DMS79 treated with DMSO at 0.1 percent for 48 hours (cell line): ENCODE results near the gene GNAZ.
A peak's percentile ranks its signal among the peaks of the same experiment; 100 is the strongest.

Experiments used
- DNase-seq: peaks from one replicate; lab custom pipeline; 2025; lab: John Stamatoyannopoulos, UW

The GNAZ gene

DNA sequence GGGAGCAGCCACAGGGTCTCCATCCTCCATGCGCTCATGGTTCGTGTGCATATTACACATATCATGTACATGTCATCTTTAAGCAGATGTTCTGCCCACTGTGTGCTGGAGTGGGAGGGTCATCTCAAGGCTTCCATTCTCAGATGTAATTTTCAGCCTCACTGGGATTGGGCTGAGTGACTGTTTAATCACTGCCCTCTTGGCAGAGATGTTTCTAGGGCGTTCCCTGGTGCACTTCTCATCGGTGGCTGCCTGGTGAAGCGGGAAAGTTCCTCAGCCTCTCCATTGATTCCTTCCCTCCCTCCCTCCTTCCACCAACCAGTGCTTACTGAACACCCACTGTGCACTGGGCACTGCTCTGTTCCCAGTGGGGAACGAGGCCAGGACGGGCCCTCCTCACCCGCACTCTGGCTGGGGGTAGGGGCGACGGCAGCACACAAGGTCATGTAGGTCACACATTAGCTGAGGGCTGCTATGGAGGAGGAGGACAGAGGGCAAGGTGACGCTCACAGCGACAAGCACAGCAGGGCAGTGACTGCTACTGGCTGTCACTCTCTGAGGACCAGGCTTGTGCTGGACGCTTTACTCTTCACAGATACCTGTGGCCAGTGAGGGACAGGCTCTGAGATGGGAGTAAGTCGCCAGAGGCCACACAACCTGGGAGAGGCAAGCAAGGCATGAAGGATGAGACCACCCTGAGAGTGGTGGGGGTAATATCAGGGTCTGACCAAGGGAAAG is 22.9 kb downstream of the GNAZ start:
- DNase-seq, result no peak

GRCh38 chr22:23094260-23094659 is 23.9 kb downstream of the GNAZ start:
- DNase-seq, result no peak

GRCh38 chr22:23094695-23095681 is 24.7 kb downstream of the GNAZ start:
- DNase-seq, result peak; percentile 4

DNA sequence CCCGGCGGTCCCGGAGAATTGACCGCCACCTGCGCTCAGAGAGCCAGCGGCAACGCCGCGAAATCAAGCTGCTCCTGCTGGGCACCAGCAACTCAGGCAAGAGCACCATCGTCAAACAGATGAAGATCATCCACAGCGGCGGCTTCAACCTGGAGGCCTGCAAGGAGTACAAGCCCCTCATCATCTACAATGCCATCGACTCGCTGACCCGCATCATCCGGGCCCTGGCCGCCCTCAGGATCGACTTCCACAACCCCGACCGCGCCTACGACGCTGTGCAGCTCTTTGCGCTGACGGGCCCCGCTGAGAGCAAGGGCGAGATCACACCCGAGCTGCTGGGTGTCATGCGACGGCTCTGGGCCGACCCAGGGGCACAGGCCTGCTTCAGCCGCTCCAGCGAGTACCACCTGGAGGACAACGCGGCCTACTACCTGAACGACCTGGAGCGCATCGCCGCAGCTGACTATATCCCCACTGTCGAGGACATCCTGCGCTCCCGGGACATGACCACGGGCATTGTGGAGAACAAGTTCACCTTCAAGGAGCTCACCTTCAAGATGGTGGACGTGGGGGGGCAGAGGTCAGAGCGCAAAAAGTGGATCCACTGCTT is 25.5 kb downstream of the GNAZ start:
- no peak for DNase-seq

GRCh38 chr22:23097412-23098229 is 27.3 kb downstream of the GNAZ start:
- DNase-seq, result no peak

- DNase-seq, result no peak
Measured at GRCh38 chr22:23098230-23098705, 27.9 kb downstream of the GNAZ start.

- no peak for DNase-seq
Measured at GRCh38 chr22:23098718-23099530, 28.6 kb downstream of the GNAZ start.

GRCh38 chr22:23099531-23099804 is 29.1 kb downstream of the GNAZ start:
- no peak for DNase-seq

DNA sequence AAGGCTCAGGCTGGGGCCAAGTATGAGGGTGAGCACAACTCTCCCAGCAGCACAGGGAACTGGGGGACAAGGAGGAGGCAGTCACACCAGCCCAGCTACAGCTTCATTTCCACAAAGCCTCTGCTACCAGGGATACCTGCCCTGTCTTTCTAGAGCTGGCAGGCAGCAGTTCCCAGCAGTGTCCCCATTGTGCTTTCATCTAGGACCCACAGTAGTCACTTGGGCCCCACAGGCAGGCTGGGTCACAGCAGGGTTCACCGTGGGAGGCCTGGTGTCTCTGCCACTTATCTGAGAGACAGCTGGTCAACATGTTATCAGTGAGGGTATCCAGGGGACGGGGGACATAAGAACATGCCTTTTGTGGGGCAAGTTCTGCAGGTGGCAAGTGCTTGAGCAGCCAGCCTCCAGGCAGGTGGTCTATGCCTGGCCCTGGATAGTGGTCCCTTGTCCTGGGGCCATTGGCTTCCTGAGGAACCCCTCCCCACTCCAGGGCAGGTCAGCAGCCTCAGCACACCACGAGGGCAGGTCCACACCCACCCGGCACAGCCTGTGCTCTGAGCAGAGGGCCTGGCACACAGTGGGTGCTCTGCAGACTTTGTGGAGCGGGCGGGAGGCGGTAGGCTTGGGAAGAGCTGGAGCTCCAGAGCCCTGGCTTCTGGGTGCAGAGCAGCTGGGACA is 29.9 kb downstream of the GNAZ start:
- no peak for DNase-seq

DNA sequence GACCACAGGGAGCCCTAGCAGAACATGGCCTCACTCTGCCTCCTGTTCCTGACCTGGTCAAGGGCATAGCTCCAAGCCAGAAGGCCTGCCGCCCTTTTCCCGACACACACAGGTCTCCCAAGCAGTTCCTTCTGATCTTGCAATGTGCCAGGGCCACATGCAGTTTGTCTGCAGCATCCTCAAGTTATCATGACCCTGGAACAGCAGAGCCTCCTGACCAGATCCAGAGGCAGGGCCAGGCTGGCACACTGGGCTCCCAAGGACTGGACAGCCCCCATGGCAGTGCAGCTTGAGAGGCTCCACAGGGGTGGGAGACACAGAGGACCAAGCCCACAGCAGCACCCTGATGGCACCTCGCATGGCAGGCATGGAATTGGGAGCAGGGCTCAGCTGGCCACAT is 31.2 kb downstream of the GNAZ start:
- no peak for DNase-seq

- no peak for DNase-seq
Measured at GRCh38 chr22:23102002-23102655, 31.8 kb downstream of the GNAZ start.

GRCh38 chr22:23102776-23103175 is 32.5 kb downstream of the GNAZ start:
- DNase-seq, result no peak

DNA sequence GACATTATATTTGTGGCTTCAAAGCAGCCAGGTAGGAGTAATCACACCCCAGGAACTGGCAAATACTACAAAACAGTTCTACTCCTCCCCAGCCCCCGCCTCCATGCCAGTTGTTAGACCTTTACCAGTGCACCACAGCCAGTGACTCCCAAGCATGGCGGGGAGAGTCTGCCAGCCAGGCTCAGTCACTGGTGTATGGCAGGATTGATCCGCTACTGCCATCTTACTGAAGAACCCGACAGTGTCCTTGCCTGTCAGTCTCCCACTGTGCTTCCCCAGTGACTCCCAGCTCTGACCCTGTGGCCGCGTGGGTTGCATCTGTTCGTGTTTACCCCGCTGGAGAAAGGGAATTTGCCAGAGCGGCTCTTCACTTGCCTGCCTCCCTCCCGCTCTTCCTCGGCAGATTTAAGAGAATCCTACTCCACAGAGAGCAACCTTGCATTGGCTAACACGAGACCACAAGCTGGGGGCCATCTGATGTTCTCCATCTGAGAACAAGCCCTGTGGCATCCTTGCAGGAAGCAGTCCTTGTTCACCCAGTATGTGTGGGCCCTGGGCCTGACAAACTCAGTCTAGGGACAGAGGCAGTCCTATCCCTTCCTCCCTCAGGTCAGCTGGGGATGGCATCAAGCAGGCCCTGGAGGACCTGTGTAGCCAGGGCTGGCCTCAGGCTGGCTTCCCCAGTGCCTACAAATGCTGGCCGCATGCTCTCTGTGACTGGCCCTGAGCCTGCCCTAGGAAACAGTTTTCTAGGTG is 33.1 kb downstream of the GNAZ start:
- no peak for DNase-seq

DNA sequence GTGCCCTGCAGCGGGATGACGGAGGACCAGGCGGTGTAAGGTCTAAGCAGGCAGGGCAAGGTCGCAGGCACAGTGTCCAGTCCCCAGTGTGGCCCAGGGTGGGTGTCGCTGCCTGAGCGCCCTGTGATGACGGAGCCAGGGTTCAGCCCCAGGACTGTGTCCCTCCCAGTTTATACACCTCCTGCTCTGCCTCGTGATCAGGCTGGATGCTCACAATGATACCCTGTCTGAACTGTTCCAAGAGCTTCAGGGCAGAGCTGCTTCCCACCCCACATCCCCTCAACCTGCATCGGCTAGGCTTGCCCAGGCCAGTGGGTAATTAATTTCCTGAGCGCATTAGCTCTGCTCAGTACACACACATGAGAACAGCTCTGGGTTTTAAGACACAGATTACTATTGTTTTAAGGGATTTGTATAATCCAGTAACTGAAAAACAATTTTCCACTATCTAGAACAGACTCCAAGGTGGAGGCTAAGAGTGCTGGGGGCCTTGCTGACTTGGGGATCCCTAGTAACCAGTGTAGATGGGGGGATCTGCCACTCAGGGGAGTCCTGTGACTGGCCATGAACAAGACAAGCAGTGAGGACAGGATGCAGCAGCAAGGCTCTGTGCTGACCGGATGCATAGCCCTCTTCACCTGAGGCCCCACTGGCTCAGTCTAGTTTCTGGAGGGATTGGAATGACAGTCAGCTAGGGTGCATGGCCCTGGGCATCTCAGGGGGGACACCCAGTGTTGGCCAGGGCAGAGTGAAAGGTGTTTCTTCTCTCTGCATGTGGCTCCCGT is 34.1 kb downstream of the GNAZ start:
- no peak for DNase-seq

DNA sequence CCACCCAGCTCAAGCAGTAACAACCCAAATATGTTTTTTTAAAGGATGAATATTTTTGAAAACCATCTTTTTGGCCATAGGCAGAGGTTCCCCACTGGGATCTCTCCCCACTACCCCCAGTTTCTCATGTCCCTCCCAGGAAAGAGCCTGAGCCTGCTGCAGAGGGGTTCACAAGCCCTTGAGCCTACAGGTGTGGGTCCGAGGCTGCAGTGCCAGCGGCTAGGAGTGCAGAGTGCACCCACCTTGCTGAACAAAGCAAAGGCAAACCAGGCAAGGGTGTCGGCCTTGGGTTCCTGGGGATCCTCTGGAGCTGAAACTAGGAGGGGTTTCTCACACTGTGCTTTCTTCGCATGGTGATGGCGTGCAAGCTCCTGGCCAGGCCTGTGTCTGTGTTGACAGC is 35.0 kb downstream of the GNAZ start:
- no peak for DNase-seq

- no peak for DNase-seq
Measured at GRCh38 chr22:23105919-23106318, 35.6 kb downstream of the GNAZ start.

DNA sequence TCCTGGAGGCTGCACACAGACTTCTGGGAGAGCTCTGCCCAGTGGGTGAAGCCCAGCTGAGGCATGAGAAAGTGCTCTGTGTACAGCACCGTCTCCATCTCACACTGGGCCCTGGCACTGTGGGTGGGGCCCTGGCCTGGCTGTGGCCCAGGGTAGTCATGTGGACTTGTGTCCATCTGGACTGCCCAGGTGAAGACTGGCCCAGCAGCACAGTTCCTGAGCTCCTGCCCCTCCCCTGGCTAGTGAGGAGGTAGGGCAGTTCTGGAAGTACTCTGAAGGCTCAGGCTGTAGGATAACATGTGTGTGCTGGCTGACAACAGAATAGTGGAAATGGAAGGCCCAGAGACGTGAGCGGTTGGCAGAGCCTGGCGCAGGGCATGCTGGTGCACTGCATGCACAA is 36.0 kb downstream of the GNAZ start:
- DNase-seq, result no peak

DNA sequence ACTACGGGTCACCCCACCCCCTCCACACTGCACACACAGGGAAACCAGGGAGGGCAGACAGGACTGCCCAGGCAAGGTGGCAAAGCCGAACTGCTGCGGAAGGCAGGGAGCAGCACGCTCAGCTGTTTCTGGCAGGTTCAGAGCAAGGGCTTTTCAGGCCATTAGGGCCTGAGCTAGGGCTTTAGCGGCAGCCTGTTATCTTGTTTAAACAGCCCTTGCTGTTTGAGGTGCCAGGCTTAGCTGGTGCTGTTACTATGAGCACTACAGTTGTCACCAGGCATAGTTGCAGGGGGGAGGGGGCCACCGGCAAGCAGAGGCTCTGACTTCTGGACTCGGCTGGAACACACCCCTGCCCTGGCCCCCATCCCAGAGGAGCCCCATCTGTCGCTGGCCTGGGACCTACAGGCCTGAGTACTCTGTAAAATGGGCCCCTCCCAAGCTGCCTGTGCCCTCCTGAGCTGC is 36.6 kb downstream of the GNAZ start:
- no peak for DNase-seq
